MCF 10A (cell line): ENCODE data around the gene SLC24A1. TPM values are rescaled to one million over a fixed set of nuclear protein-coding genes. Genes with fewer than 3 reads are reported as not detected.

Experiments
- BruUV-seq: library from RNA; stranded (reverse); fragments of 400-500 nt; replicated peaks from 2 replicates; lab custom pipeline; 2021; lab: Mats Ljungman, UMichigan
- CTCF ChIA-PET: fragments of 300-600 bp; sonication (Branson Sonifier 250); formaldehyde crosslinking; extraction: SDS; loops from one replicate; lab custom pipeline; 2021; ENCODE audit warnings: antibody characterized with exemption, inconsistent platforms; lab: Yijun Ruan, JAX
- POLR2A ChIA-PET: fragments of 300-600, 350-650 bp; sonication (Branson Sonifier 250); formaldehyde crosslinking; extraction: SDS; loops from one replicate; lab custom pipeline; 2020; ENCODE audit warnings: antibody characterized with exemption, inconsistent platforms; lab: Yijun Ruan, JAX
- DNase-seq: peaks from one replicate; pipeline ENCODE4 v3.0.0-alpha.2; 2018; ENCODE audit not compliant: unreplicated experiment
- H3K27ac Mint-ChIP-seq: one replicate; pipeline ENCODE4 v1.8.0; 2022; ENCODE audit warnings: mild to moderate bottlenecking, low read depth, mixed read lengths; ENCODE audit not compliant: unreplicated experiment
- H3K27me3 Mint-ChIP-seq: one replicate; pipeline ENCODE4 v1.8.0; 2022; ENCODE audit warnings: mixed read lengths; ENCODE audit not compliant: insufficient read depth, unreplicated experiment
- H3K36me3 Mint-ChIP-seq: one replicate; pipeline ENCODE4 v1.8.0; 2022; ENCODE audit warnings: mild to moderate bottlenecking, moderate library complexity, mixed read lengths; ENCODE audit not compliant: insufficient read depth, unreplicated experiment
- H3K4me1 Mint-ChIP-seq: one replicate; pipeline ENCODE4 v1.8.0; 2022; ENCODE audit warnings: mixed read lengths; ENCODE audit not compliant: insufficient read depth, unreplicated experiment
- H3K4me3 Mint-ChIP-seq: one replicate; pipeline ENCODE4 v1.8.0; 2022; ENCODE audit warnings: mild to moderate bottlenecking, moderate library complexity, mixed read lengths; ENCODE audit not compliant: unreplicated experiment
- H3K9me3 Mint-ChIP-seq: one replicate; pipeline ENCODE4 v1.8.0; 2022; ENCODE audit warnings: mixed read lengths; ENCODE audit not compliant: unreplicated experiment
- CTCF ChIP-seq: fragments of 200-600 bp; IDR thresholded peaks from one replicate; pipeline ENCODE4 v1.8.0; 2022; ENCODE audit warnings: antibody characterized with exemption, mild to moderate bottlenecking; ENCODE audit not compliant: unreplicated experiment
- intact Hi-C: fragments of 100-400 bp; cut with micrococcal nuclease; formaldehyde crosslinking; loops from 2 replicates; pipeline ENCODE4 v1.14.1; 2022
- total RNA-seq: library from RNA; stranded (reverse); gene quantifications from 2 replicates; pipeline ENCODE4 v1.2.3, GENCODE V29; 2022

The SLC24A1 gene
- total RNA-seq, 1 experiment from 2014 or later: 8.2 TPM

GRCh38 chr15:65584241-65584640 lies 37.5 kb upstream of the SLC24A1 start:
- BruUV-seq: no TSS peak
- no peak for TF ChIP-seq CTCF
- no peak overlapping the region for H3K4me3 Mint-ChIP-seq

GRCh38 chr15:65587094-65587493 lies 34.6 kb upstream of the SLC24A1 start:
- no TSS peak for BruUV-seq
- no peaks in the 10 kb centered on the region for H3K27me3 Mint-ChIP-seq
- no peak overlapping the region for H3K27ac Mint-ChIP-seq
- intact Hi-C loops: no loop called here
- no peaks in the 10 kb centered on the region for H3K9me3 Mint-ChIP-seq
- no peak for TF ChIP-seq CTCF
- DNase-seq: no peak
- H3K4me3 Mint-ChIP-seq: no peak overlapping the region
- peaks cover 80% of the 10 kb centered on the region for H3K36me3 Mint-ChIP-seq
- ChIA-PET CTCF (no interaction called here), POLR2A (interaction anchor here (1.0 kb wide), 1 partner anchor 24 kb away, joined by 3 read pairs; the partner anchor contains the start of gene INTS14)
- no peaks in the 10 kb centered on the region for H3K4me1 Mint-ChIP-seq

More at GRCh38 chr15:65584241-65584640, 37.5 kb upstream of the SLC24A1 start:
- CTCF ChIA-PET: interaction anchor here (0.6 kb wide), 1 partner anchor 439 kb away, joined by 3 read pairs; no protein-coding TSS in a partner anchor
- no peaks in the 10 kb centered on the region for H3K27me3 Mint-ChIP-seq
- H3K27ac Mint-ChIP-seq: no peak overlapping the region
- no peaks in the 10 kb centered on the region for H3K4me1 Mint-ChIP-seq
- no peak for DNase-seq
- intact Hi-C loops: no loop called here
- peaks cover 78% of the 10 kb centered on the region for H3K36me3 Mint-ChIP-seq
- POLR2A ChIA-PET: interaction anchor here (0.5 to 1.2 kb wide), 3 partner anchors 12 to 123 kb away, joined by 3 to 4 read pairs (median 3); no protein-coding TSS in a partner anchor
- no peaks in the 10 kb centered on the region for H3K9me3 Mint-ChIP-seq

- intact Hi-C loops: no loop called here
- Mint-ChIP-seq H3K27ac (no peak overlapping the region), H3K4me1 (no peaks in the 10 kb centered on the region), H3K4me3 (no peak overlapping the region), H3K27me3 (no peaks in the 10 kb centered on the region), H3K9me3 (no peaks in the 10 kb centered on the region), H3K36me3 (peaks cover 88% of the 10 kb centered on the region)
- no peak for DNase-seq
- CTCF ChIA-PET: interaction anchor here (1.2 to 1.8 kb wide), 3 partner anchors 11 to 692 kb away, joined by 3 to 6 read pairs (median 4); partner anchors contain the start of gene RAB11A
- BruUV-seq: no TSS peak
- TF ChIP-seq CTCF: no peak
- POLR2A ChIA-PET: interaction anchor here (0.7 to 3.8 kb wide), 2 partner anchors 15 to 961 kb away, joined by 4 to 20 read pairs; partner anchors contain the start of gene INTS14
Observed at GRCh38 chr15:65595960-65596359, 25.8 kb upstream of the SLC24A1 start.

GRCh38 chr15:65598468-65598867 lies 23.3 kb upstream of the SLC24A1 start:
- no peak for DNase-seq
- ChIA-PET CTCF (interaction anchor here (0.5 kb wide), 1 partner anchor 12 kb away, joined by 3 read pairs; no protein-coding TSS in a partner anchor), POLR2A (interaction anchor here (0.6 to 3.8 kb wide), 3 partner anchors 12 to 752 kb away, joined by 3 to 20 read pairs (median 5); partner anchors contain the start of gene INTS14)
- peaks cover 80% of the 10 kb centered on the region for H3K36me3 Mint-ChIP-seq
- no TSS peak for BruUV-seq
- no peaks in the 10 kb centered on the region for H3K4me1 Mint-ChIP-seq
- no peak for TF ChIP-seq CTCF
- no peak overlapping the region for H3K4me3 Mint-ChIP-seq
- no peaks in the 10 kb centered on the region for H3K27me3 Mint-ChIP-seq
- H3K27ac Mint-ChIP-seq: peak overlapping the region; percentile 16
- intact Hi-C loops: no loop called here
- H3K9me3 Mint-ChIP-seq: no peaks in the 10 kb centered on the region
